Sigmoid colon (tissue), 7 donors: ENCODE results near the gene FAM193A. TPM values are rescaled to one million over a fixed set of nuclear protein-coding genes. Genes with fewer than 3 reads are reported as not detected.

Source experiments
- DNase-seq: peaks from one replicate; pipeline ENCODE4 v3.0.0-alpha.2; 2019
- H3K27ac ChIP-seq, 4 donors: fragments of 200-600 bp; sonication (generic); one replicate each; pipeline ENCODE4 v1.5.1; 2016 to 2019; ENCODE audit warnings: mild to moderate bottlenecking in 1 of 4
- H3K27me3 ChIP-seq, 3 donors: fragments of 200-600 bp; sonication (generic); one replicate each; pipeline ENCODE4 v1.5.1; 2019; ENCODE audit warnings: mild to moderate bottlenecking in 1 of 3
- H3K36me3 ChIP-seq, 4 donors: fragments of 200-600 bp; sonication (generic); one replicate each; pipeline ENCODE4 v1.5.1; 2016 to 2019
- H3K4me1 ChIP-seq, 4 donors: fragments of 200-600 bp; sonication (generic); one replicate each; pipeline ENCODE4 v1.5.1; 2017 to 2019
- H3K4me3 ChIP-seq, 4 donors: fragments of 200-600 bp; sonication (generic); one replicate each; pipeline ENCODE4 v1.5.1; 2017 to 2019; ENCODE audit warnings: mild to moderate bottlenecking in 2 of 4, moderate library complexity in 1 of 4
- H3K9me3 ChIP-seq, 4 donors: fragments of 200-600 bp in 3 of 4; sonication (generic) in 3 of 4; one replicate each; pipeline versions ENCODE4 v1.5.1 to v1.6.1; 2013 to 2019
- EP300 ChIP-seq, 4 donors: sonication (generic); formaldehyde crosslinking; IDR thresholded peaks; one replicate each; pipeline ENCODE4 v1.6.1; 2017; ENCODE audit warnings: antibody characterized with exemption in 4 of 4
- POLR2A ChIP-seq, 2 donors: fragments of 450-650 bp; IDR thresholded peaks; one replicate each; pipeline ENCODE4 v1.6.1; 2016; ENCODE audit warnings: antibody characterized with exemption in 2 of 2, mild to moderate bottlenecking in 2 of 2, moderate library complexity in 2 of 2
- POLR2AphosphoS5 ChIP-seq, 4 donors: sonication (generic); formaldehyde crosslinking; IDR thresholded peaks; one replicate each; pipeline ENCODE4 v1.6.1; 2017; ENCODE audit warnings: antibody characterized with exemption in 4 of 4
- WGBS, 2 donors: extraction: QIAGEN DNeasy Blood & Tissue Kit; methylation state at CpG; one replicate each; pipeline ENCODE4 v1.1.7; 2013; 5-methylcytosine and 5-hydroxymethylcytosine counted together
- intact Hi-C: fragments of 100-400 bp; cut with DNase I; formaldehyde crosslinking; loops from one replicate; pipeline ENCODE4 v1.15.1; 2023
- polyA plus RNA-seq, 3 donors: library from polyadenylated mRNA; stranded (reverse); fragments of 200-250 nt; gene quantifications; one replicate each; pipeline ENCODE4 v1.2.3, GENCODE V29; 2013
- total RNA-seq, 4 donors: library from RNA; depleted of rRNA; stranded (reverse); fragments of >200 nt; gene quantifications; one replicate each; pipeline ENCODE4 v1.1.0, GENCODE V29; 2016
- TF ChIP-seq, protein P1 (sequence below), 4 experiments: fragments of 450-650 bp in 3 of 4; fragments of 200-600 bp in 1 of 4; IDR thresholded peaks; one replicate each; pipeline ENCODE4 v1.5.1; 2016 to 2019; ENCODE audit warnings: antibody characterized with exemption in 4 of 4, mild to moderate bottlenecking in 3 of 4, moderate library complexity in 2 of 4
- donor health status: healthy with polysubstance abuse.
- donor health status: Bipolar disorder and iron deficiency.
- donor health status: healthy.

Gene FAM193A
- total and polyA plus RNA-seq, 7 donors: 6.0 to 32.4 (median 17.4) TPM

DNA sequence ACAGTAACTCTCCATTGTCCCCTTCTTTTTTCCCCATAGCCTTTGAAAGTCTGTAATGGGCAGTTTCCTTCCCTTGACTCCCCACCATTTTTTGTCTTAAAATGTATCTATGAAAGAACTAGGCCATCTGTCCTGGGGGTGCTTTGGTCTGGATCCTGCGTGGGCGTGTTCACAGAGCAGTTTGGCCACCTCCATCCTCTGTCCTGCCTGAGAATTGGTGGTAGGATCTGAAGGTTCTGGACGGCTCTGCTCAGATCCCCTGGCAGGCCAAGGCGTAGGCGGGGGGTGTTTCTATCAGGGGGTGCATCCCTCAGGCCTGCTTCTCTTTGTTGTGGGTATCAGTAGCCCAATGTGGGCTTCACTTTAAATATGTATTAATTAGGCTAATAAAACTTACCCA lies 107.1 kb downstream of the FAM193A start:
- WGBS, 2 donors: 94 to 95% methylated on average over 5 of the region's 5 CpGs
- Histone ChIP-seq H3K9me3 (no peaks in the 10 kb centered on the region), H3K4me1 (no peaks in the 10 kb centered on the region), H3K27me3 (no peaks in the 10 kb centered on the region), H3K27ac (no peak overlapping the region), H3K36me3 (peaks cover 29 to 88% (median 32%) of the 10 kb centered on the region in 4 donors), H3K4me3 (no peak overlapping the region)
- DNase-seq: peak; percentile 15
- TF ChIP-seq, protein P1, sequence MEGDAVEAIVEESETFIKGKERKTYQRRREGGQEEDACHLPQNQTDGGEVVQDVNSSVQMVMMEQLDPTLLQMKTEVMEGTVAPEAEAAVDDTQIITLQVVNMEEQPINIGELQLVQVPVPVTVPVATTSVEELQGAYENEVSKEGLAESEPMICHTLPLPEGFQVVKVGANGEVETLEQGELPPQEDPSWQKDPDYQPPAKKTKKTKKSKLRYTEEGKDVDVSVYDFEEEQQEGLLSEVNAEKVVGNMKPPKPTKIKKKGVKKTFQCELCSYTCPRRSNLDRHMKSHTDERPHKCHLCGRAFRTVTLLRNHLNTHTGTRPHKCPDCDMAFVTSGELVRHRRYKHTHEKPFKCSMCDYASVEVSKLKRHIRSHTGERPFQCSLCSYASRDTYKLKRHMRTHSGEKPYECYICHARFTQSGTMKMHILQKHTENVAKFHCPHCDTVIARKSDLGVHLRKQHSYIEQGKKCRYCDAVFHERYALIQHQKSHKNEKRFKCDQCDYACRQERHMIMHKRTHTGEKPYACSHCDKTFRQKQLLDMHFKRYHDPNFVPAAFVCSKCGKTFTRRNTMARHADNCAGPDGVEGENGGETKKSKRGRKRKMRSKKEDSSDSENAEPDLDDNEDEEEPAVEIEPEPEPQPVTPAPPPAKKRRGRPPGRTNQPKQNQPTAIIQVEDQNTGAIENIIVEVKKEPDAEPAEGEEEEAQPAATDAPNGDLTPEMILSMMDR (IDR thresholded peaks at IDR 0.05): no peak
- TF ChIP-seq POLR2A (IDR thresholded peaks at IDR 0.05) (no peak), POLR2AphosphoS5 (IDR thresholded peaks at IDR 0.05) (no peak), EP300 (IDR thresholded peaks at IDR 0.05) (no peak)
- intact Hi-C loops: no loop called here

DNA sequence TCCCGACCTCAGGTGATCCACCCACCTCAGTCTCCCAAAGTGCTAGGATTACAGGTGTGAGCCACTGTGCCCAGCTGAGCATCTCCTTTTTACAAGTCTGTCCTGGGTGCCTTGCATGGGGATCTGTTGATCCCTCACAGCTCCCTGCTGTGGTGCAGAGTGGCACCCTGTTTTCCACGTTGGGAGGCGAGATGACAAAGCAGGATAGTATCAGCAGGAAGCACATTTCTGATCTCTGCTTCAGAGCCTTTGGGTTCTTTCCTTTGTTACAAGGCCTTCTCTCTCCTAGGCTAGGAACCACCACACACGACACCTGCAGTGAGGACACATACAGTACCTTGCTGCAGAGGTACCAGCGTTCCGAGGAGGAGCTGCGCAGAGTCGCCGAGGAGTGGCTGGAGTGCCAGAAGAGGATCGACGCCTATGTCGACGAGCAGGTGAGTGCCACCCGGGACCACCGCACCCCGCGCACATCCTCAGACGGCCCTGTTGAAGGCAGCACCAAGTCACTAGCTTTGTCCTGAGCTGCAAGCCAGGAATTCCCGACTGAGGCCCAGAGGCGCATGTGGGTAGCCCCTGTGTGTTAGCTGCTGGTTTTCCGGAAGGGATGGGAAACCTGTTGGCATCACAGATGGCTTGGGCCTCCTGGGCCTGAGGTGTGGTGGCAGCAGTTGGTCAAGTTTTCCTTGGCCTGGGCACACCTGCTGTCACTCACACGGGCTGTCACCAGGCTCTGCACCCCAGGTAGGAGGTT lies 110.1 kb downstream of the FAM193A start:
- H3K4me1 ChIP-seq: no peaks in the 10 kb centered on the region
- peaks cover 21 to 88% (median 38%) of the 10 kb centered on the region in 4 donors for H3K36me3 ChIP-seq
- intact Hi-C loops: no loop called here
- DNase-seq: peak; percentile 63
- no peaks in the 10 kb centered on the region for H3K27me3 ChIP-seq
- H3K27ac ChIP-seq: no peak overlapping the region
- 94 to 96% methylated on average over 22 of the region's 22 CpGs for WGBS, 2 donors
- H3K4me3 ChIP-seq: no peak overlapping the region
- H3K9me3 ChIP-seq: no peaks in the 10 kb centered on the region
- TF ChIP-seq, protein P1 (IDR thresholded peaks at IDR 0.05): no peak
- TF ChIP-seq POLR2AphosphoS5 (IDR thresholded peaks at IDR 0.05) (no peak), EP300 (IDR thresholded peaks at IDR 0.05) (no peak), POLR2A (IDR thresholded peaks at IDR 0.05) (no peak)

DNA sequence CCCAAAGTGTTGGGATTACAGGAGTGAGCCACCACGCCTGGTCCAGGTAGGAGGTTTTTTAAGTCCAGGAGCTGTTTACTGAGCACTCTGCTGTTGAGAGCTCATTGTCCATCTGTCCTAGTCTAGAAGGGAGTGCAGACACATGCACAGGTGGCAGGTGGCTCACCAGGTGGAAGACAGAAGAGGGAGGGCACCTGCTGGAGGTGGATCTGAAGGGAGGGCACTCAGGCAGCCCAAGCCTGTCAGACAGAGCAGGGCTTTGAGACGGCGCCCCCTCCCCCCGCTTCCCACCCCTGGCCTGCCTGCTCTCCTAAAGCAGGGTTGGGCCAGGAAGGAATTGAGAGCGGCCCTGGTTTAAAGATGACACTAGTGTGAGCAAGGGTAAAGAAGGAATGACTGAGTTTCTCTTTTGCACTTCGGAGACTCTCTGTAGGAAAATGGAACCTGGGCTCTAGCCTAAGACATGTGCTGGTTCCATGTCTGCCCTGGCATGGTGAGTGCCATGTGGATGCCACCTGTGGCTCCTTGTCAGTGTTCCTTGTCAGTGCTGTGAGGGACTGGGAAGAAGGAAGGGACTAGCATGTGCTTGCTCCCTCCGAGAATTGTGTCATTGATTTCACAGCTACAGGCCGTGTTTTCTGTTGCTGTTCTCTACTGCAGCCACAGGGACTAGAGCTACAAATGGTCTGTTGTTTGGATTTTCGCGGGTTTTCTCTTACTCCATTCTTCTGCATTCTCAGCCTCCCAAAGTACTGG lies 111.1 kb downstream of the FAM193A start:
- TF ChIP-seq POLR2A (IDR thresholded peaks at IDR 0.05): no peak
- Histone ChIP-seq H3K4me3 (no peak overlapping the region), H3K4me1 (no peaks in the 10 kb centered on the region), H3K27me3 (no peaks in the 10 kb centered on the region), H3K36me3 (peaks cover 21 to 90% (median 38%) of the 10 kb centered on the region in 4 donors), H3K9me3 (no peaks in the 10 kb centered on the region), H3K27ac (no peak overlapping the region)
- peak; percentile 27 for DNase-seq
- WGBS, 2 donors: 88 to 92% methylated on average over 10 of the region's 10 CpGs
- intact Hi-C loops: no loop called here

DNA sequence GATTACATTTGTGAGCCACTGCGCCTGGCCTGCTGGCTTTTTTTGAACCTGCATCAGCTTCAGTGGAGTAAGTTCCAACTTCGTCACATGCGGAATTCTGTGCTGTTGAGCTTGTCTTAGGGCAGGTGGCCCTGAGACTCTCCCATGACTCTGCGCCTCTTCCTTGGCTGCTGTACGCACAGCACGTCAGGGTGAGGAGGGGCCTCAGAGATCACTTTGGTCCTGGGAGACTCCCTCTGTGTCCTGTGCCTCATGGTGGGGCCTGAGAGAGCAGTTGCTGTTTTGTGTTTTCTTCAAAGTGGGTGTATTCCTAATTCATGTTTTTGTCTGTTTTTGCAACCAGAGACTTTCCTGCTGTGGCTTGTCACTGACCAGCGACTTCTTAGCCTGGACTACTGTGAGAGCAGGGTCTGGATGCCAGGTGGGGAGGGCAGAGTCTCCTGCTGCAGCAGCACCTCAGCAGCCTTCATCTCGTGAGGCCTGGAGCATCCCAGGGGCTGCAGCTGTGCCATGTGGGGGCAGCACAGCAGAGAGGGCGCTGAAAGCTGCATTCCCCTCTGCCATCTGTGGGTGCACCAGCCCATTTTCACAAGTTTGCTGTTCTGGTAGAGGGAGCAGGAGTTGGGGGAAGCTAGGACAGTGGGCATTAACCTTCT lies 111.8 kb downstream of the FAM193A start:
- Histone ChIP-seq H3K27ac (no peak overlapping the region), H3K36me3 (peaks cover 21 to 85% (median 38%) of the 10 kb centered on the region in 4 donors), H3K27me3 (no peaks in the 10 kb centered on the region), H3K9me3 (no peaks in the 10 kb centered on the region), H3K4me1 (no peaks in the 10 kb centered on the region), H3K4me3 (no peak overlapping the region)
- peak; percentile 45 for DNase-seq
- WGBS, 2 donors: 95% methylated on average over 9 of the region's 9 CpGs
- intact Hi-C loops: no loop called here
- TF ChIP-seq EP300 (IDR thresholded peaks at IDR 0.05) (no peak), POLR2AphosphoS5 (IDR thresholded peaks at IDR 0.05) (no peak), POLR2A (IDR thresholded peaks at IDR 0.05) (no peak)
- TF ChIP-seq, protein P1 (IDR thresholded peaks at IDR 0.05): no peak

DNA sequence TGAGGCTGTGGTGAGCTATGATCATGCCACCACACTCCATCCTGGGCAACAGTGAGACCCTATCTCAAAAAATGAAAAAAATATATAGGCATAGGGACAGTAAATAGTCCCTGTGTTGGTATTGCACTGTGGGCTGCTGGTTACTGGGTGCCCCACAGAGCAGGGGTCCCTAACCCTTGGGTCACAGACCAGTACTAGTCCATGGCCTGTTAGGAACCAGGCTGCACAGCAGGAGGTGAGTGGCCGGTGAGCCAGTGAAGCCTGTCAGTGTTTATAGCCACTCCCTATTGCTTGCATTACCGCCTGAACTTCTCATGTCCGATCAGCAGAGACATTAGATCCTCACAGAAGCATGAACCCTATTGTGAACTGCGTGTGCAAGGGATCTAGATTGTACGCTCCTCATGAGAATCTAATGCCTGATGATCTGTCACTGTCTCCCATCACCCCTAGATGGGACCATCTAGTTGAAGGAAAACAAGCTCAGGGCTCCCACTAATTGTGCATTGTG lies 113.2 kb downstream of the FAM193A start:
- intact Hi-C loops: no loop called here
- H3K36me3 ChIP-seq: peaks cover 21 to 72% (median 38%) of the 10 kb centered on the region in 4 donors
- no peak overlapping the region for H3K27ac ChIP-seq
- DNase-seq: peak; percentile 20
- no peaks in the 10 kb centered on the region for H3K27me3 ChIP-seq
- H3K9me3 ChIP-seq: no peaks in the 10 kb centered on the region
- H3K4me1 ChIP-seq: no peaks in the 10 kb centered on the region
- H3K4me3 ChIP-seq: no peak overlapping the region
- 98 to 99% methylated on average over 5 of the region's 5 CpGs for WGBS, 2 donors
- TF ChIP-seq EP300 (IDR thresholded peaks at IDR 0.05) (no peak), POLR2AphosphoS5 (IDR thresholded peaks at IDR 0.05) (no peak), POLR2A (IDR thresholded peaks at IDR 0.05) (no peak)
- TF ChIP-seq, protein P1 (IDR thresholded peaks at IDR 0.05): no peak
